ENCODE results near the gene GRAMD1A.

GRCh38 chr19:35060160-35060855, 60.2 kb downstream of the GRAMD1A start:
- TF ChIP-seq, protein P1, sequence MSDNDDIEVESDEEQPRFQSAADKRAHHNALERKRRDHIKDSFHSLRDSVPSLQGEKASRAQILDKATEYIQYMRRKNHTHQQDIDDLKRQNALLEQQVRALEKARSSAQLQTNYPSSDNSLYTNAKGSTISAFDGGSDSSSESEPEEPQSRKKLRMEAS (IDR thresholded peaks at IDR 0.05; ENCODE audit: low read depth, low read length) = no peak
- TF ChIP-seq, protein P2, sequence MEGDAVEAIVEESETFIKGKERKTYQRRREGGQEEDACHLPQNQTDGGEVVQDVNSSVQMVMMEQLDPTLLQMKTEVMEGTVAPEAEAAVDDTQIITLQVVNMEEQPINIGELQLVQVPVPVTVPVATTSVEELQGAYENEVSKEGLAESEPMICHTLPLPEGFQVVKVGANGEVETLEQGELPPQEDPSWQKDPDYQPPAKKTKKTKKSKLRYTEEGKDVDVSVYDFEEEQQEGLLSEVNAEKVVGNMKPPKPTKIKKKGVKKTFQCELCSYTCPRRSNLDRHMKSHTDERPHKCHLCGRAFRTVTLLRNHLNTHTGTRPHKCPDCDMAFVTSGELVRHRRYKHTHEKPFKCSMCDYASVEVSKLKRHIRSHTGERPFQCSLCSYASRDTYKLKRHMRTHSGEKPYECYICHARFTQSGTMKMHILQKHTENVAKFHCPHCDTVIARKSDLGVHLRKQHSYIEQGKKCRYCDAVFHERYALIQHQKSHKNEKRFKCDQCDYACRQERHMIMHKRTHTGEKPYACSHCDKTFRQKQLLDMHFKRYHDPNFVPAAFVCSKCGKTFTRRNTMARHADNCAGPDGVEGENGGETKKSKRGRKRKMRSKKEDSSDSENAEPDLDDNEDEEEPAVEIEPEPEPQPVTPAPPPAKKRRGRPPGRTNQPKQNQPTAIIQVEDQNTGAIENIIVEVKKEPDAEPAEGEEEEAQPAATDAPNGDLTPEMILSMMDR (IDR thresholded peaks at IDR 0.05; ENCODE audit: low read depth, low read length) = no peak
- TF ChIP-seq MYC (IDR thresholded peaks at IDR 0.05; ENCODE audit: low read depth, low read length) = no peak
- TF ChIP-seq POLR2A (IDR thresholded peaks at IDR 0.05; ENCODE audit: extremely low read depth, insufficient read length) = no peak

Measured in NB4 (cell line).